GM19397 (cell line): Measurements from ENCODE around the gene RMDN2.
A peak's percentile ranks its signal among the peaks of the same experiment; 100 is the strongest.

Source experiments
- ATAC-seq: cut with Tn5 transposase; IDR thresholded peaks from one replicate; pipeline ENCODE4 v1.9.1; 2021; ENCODE audit warnings: mild to moderate bottlenecking, moderate library complexity; ENCODE audit not compliant: unreplicated experiment

RMDN2 gene

GRCh38 chr2:37925063-37925897 is at the start of gene RMDN2:
TSS of gene RMDN2 (plus strand) at chr2:37925287. CDS start at chr2:37929278, 3,991 bp downstream.
- peak; percentile 93 for ATAC-seq

GRCh38 chr2:37875403-37875906 is 49.6 kb upstream of the RMDN2 start:
- ATAC-seq = no peak

DNA sequence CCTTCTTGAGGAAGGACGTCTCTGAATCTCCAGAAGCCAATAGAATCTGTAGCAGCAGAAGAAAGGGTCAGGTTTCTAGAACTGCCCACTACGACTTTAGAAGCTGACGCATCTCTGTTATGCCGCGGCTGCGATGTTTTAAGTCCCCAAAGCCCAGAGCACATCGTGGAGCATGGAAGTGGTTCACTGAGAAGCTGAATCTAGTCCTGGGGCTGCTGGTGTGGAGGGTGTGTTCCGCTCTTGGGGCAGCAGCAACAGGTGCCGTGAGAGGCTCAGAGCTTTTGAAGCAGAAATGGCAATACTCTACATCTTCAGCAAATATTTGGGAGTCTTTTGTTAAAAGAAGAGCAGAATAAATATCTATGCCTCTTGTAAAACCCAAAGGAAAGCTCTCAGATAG is 48.9 kb upstream of the RMDN2 start:
- no peak for ATAC-seq

DNA sequence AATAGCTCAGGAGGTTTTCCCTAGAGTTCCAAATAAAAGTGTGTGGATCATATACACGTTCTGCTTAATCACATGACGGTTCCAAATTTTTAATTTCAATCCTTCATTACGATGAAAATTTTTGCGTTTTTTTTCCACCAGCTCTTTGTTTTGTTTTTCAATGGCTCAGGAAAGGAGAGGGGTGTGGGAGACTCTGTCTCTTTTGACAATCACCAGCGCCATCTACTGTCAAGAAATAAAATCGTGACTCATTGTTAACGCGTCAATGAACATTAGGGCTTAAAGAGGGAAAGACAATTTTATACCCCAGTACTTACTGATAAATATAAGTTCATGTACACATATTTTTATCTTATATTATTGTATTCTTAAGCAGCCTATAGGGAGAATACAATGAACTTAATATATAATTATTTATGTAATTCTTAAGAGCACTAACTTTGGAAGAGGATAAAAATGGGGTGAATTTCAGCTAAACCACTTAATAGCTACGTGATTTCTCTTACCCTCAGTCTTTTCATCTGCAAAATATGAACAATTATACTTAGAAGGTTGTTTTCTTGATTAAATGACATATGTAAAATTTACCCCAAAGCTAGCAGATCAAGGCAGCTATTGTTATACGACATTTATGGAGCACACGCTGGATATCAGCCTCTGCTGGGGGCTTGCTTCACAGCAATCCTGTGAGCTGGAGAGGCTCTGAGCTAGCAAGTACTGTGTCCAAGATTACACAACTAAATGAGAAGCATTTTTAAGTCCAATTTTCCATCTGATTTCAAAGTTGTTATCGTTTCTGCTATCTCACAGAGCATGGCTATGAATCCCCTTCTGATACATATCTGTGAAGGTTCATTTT is 47.4 kb upstream of the RMDN2 start:
- no peak for ATAC-seq

- no peak for ATAC-seq
Measured at GRCh38 chr2:37878536-37878935, 46.6 kb upstream of the RMDN2 start.

DNA sequence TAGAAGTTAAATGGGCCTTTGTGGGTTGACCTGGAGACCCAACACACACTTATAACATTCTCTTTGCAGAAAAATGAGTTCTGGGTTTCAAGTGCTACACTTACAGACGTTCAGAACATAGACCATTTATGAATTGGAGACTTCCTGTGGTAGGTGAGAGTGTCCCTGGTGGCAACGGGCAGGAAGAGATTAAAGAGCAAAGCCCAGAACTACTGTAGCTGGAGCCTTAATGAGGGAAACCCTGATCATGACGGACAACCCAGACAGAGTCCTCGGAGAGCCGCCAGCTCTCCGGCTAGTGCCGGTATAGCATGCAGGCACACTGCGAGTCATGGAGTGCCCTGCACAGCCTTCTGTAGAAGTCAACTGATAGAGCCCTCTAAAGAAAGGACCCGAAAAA is 44.5 kb upstream of the RMDN2 start:
- ATAC-seq = no peak

DNA sequence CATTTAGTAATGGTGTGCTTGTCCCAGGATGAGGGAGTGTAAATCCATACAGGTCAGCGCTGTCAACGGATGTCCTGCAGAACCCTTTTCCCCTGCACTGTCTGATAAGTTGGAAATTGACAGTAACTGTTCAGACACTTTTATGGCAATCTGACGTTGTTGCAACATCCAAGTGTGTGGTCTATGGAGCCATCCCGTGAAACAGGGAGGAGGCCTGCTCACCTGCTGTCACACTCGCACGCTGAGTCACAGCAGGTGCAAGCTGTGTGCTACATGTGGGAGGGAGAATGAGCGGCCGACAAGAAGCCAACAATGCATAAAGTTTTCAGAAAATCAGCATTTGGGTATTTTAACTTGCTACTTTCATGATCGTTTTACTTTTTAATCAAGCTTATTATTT is 43.7 kb upstream of the RMDN2 start:
- no peak for ATAC-seq

DNA sequence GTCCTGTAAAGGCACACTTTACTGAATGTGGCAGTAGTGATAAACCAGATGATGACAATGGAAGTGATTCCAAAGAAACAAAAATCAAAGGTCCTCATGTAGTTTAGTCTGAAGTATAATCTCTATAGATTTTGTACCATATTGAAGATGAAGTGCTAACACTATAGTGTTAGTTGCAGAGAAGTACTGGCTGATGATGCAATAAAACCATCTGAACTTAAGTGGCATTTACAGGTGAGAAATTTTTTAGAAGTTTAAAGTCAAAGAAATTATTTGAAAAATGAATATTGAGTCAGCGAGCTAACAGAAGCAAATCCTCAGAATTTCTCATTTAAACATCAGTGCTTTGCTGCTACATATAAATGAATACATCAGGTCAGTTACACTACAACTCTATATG is 43.1 kb upstream of the RMDN2 start:
- no peak for ATAC-seq

DNA sequence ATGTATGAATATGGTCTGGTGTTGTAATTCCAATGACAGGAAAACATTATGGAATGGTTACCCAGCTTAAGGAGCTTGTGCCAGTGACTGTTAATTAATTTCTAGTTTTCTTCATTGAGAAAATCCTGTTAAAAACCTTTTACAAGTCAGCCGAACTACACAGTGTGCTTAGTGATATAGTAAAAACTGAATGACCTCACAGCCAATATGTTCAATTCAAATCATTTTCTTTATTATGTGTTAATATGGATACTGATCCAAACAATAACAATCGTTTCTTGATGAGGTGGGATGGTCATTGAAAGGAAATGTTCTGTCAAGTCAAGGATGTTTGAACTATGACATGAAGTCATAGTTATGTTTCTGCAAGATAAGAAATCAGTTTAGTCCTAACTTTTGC is 41.6 kb upstream of the RMDN2 start:
- no peak for ATAC-seq

DNA sequence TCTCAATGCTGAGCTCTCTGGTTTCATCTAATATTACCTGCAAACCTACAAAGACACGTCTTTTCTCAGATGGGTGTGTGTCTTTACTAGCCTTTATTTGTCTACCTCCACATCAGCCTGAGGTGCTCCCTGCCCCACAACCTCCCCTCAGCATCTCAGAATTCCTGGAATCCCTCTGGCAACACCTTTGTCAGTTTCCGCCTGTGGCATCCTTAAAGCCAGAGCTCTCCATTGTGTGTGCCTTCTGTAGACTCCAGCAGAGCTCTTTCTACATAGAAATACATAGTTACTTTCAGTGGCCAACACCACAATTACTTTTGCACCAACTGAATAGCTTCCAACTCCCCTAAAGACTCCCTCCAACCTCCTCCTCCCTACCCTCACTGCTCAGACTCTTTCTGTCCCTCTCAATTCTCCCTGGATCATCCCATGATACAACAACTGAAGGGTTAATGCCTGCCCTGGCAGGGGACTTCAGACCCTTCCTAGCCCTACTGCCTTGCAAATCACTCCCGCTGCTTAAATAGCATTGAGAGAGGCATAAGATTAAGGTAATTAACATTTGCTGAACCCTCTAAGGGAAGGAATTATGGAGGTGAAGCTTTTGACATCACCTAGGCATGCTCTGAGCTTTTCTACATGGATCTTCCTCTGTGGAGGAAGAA is 39.6 kb upstream of the RMDN2 start:
- ATAC-seq = no peak

GRCh38 chr2:37886745-37887144 is 38.3 kb upstream of the RMDN2 start:
- ATAC-seq = no peak

DNA sequence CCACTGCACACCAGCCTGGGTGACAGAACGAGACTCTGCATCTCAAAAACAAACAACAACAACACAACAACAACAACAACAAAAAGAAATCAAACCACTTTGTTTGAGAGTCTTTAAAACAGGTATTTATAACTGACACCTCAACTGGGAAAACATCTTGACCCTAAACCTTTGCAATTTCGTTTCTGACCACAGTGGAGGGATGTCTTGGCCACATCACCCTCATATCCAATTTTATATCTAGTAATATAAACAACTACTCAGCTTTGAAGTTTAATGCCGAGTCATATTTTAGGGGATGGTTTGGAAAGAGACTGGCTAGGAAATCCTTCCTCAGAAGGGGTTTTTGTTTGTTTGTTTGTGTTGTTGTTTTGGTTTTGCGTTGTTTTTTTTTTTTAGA is 37.8 kb upstream of the RMDN2 start:
- no peak for ATAC-seq

GRCh38 chr2:37890893-37891495 is 34.1 kb upstream of the RMDN2 start:
- ATAC-seq = no peak

DNA sequence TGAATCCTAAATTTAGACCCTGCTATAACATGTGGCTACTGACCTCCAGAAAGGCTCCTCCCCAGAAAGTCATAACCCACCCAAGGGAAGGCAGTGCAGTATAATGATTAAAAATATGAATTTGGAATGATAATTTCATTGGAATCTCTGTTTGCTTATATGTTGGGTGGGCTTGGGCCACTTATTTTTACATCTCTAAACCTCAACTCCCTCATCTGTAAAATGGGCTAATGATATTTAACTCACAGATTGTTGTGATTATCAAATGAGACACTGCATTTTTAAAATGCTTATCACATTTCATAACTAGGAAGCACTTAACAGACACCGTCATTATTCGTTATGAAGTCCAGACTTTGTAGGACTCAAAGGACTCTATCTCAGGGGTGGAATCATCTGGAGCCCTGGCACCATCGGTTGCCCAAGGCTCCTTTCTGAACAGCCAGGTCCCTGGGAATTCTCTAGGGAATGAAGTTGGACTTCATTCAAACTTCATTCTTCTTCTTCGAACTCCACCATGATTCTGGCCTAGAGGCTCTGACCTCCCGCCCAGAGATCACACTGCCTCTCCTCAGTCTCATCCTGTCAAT is 33.1 kb upstream of the RMDN2 start:
- ATAC-seq = no peak

DNA sequence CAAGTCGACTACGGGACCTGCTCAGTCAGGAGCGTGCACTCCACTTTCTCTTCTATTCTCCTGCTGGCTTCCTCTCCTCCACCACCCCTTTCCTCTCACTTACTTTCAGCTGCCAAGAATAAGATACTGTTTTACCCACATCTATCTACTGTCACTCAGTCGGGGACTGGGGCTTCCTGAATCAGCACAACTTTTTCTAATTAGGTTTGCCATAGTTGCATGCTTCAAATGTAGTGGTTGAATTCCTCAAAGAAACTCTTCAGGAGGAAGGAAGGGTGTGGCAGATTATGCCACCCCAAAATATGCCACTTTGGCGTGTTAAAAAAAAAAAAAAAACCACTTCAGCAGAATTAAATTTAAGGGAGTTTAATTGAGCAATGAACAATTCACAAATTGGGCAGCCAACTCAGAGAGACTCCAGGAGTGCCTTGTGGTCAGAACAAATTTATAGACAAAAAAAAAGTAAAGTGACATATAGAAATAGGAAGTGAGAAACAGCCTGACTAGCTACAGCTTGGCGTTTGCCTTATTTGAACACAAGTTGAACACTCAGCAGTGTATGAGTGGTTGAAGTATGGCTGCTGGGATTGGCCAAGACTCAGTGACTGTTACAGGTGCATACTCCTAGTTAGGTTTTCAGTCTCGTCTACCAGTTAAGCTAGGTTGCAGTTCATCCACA is 32.5 kb upstream of the RMDN2 start:
- peak; percentile 72 for ATAC-seq

GRCh38 chr2:37893327-37893726 is 31.8 kb upstream of the RMDN2 start:
- ATAC-seq = no peak

DNA sequence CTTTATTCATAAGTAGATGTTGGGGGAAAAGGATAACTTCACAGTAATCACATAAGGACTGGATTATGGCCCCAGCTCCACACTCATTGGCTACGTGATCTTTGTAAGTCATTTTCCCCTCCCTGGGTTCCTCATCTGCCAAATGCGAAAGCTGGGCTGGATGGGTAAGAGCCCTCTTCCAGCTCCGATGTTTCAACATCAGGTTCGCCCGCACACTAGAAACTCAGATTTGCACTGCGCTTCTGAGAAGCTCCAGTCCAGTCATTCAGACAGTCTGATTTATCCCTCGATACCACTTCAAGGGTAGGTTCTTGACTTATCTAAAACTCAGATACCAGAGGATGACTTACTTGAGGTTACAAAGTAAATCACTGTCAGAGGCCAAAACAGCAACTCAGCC is 31.0 kb upstream of the RMDN2 start:
- ATAC-seq = no peak

DNA sequence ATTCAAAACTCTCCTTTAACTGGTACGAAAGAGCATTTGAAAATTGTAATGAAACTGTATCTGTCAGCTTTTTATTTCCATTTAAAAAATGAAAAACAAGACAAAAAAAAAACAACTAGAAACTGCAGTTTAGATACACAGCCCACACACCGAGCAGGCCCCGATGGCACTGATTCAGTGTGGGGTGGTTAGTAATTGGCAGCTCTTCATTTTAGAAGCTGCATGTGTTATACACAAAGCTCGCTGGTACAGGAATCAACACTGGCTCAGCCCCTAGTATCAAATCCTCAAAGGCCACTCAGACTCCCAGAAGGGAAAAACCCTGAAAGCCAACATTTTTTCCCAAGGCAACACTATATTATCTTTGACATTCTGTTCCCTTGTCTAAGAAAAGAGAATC is 30.5 kb upstream of the RMDN2 start:
- no peak for ATAC-seq

DNA sequence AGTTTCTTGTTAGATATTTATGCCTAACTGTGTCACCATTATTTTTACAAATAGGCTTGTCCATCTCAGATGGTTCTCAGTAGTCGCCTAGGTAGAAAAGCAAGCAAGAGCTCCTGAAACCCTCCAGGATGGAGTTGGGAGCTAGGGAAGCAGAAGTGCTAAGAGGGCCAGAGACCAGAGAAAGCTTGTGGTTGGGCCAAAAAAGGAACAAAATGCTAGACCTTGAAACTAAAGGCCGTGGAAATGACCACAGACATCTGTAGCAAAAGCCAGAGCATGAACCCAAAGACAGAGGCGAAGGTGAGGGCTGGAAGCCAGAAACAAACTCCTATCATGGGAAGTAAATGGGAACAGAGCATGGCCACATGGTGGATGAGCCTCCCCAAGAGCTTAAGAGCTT is 29.9 kb upstream of the RMDN2 start:
- no peak for ATAC-seq

GRCh38 chr2:37896319-37896718 is 28.8 kb upstream of the RMDN2 start:
- ATAC-seq = no peak
